Muscle layer of colon (tissue), 2 donors: Measurements from ENCODE around the gene HRH4.

Experiments used
- H3K27ac ChIP-seq: one replicate; pipeline ENCODE4 v1.7.0; 2013; ENCODE audit warnings: low read depth, mild to moderate bottlenecking, low read length, moderate library complexity
- H3K27me3 ChIP-seq, 2 donors: one replicate each; pipeline ENCODE4 v1.7.0; 2013; ENCODE audit warnings: low read length in 2 of 2, mild to moderate bottlenecking in 2 of 2; ENCODE audit not compliant: insufficient read depth in 2 of 2, control insufficient read depth in 1 of 2
- H3K36me3 ChIP-seq: one replicate; pipeline ENCODE4 v1.7.0; 2013; ENCODE audit warnings: mild to moderate bottlenecking, low read length; ENCODE audit not compliant: insufficient read depth
- H3K4me1 ChIP-seq: one replicate; pipeline ENCODE4 v1.7.0; 2013; ENCODE audit warnings: mild to moderate bottlenecking, low read length; ENCODE audit not compliant: insufficient read depth
- H3K4me3 ChIP-seq, 2 donors: one replicate each; pipeline ENCODE4 v1.7.0; 2013; ENCODE audit warnings: low read length in 2 of 2, low read depth in 1 of 2, mild to moderate bottlenecking in 1 of 2, moderate library complexity in 1 of 2
- H3K9ac ChIP-seq: one replicate; pipeline ENCODE4 v1.7.0; 2013; ENCODE audit warnings: low read length
- H3K9me3 ChIP-seq: one replicate; pipeline ENCODE4 v1.7.0; 2013; ENCODE audit warnings: mild to moderate bottlenecking, low read length
- donor health status: abdominal sarcoma.
- donor health status: Adenocarcinoma of cecum.

The HRH4 gene, protein sequence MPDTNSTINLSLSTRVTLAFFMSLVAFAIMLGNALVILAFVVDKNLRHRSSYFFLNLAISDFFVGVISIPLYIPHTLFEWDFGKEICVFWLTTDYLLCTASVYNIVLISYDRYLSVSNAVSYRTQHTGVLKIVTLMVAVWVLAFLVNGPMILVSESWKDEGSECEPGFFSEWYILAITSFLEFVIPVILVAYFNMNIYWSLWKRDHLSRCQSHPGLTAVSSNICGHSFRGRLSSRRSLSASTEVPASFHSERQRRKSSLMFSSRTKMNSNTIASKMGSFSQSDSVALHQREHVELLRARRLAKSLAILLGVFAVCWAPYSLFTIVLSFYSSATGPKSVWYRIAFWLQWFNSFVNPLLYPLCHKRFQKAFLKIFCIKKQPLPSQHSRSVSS

DNA sequence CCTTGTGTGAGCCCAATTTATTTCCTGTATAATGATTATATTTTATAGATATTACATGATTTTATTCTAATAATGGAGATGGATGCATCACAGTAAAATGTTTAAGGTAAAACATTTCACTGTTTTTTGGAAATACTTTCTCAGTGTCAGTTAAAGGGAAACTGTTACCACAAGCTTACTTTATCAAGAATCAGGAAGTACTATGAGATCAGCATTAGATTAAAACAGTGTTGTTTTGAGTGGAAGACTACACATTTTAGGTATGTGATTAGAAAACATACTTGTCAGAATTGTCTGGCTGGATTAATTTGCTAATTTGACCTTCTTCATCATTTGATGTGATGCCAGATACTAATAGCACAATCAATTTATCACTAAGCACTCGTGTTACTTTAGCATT lies at the start of gene HRH4:
TSS of gene HRH4 (plus strand) at position 250 of the 400 bp plus-strand sequence. CDS start at position 342, 92 bp downstream.
- Histone ChIP-seq H3K36me3 (no peaks in the 10 kb centered on the region), H3K9me3 (no peaks in the 10 kb centered on the region), H3K9ac (no peak within 1 kb of the TSS), H3K27ac (no peak within 1 kb of the TSS), H3K4me3 (no peak within 1 kb of the TSS), H3K27me3 (no peaks in the 10 kb centered on the region), H3K4me1 (no peaks in the 10 kb centered on the region)

DNA sequence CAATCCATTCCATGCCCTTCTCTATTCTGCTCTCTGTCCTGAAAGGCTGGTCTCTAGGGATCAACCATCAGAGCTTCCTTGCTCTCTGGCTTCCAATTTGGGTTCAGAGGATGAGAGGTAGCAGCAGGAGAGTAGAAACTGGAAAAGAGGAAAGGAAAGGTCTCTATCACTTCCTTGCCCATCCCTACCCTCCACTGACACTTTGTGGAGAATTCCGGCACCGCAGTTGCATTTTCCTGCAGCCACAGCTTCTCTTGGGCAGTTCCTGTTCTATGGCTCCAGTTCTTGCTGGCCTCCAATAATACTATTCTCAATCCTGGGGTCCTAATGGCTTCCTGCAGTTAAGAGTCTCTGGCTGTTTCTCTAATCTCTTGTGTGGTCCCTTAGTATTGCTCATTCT lies 47.3 kb upstream of the HRH4 start:
- peaks cover 0 to 4% of the 10 kb centered on the region in 2 donors for H3K27me3 ChIP-seq
- H3K9me3 ChIP-seq: no peaks in the 10 kb centered on the region
- no peak overlapping the region for H3K9ac ChIP-seq
- no peak overlapping the region for H3K4me3 ChIP-seq
- no peak overlapping the region for H3K27ac ChIP-seq
- no peaks in the 10 kb centered on the region for H3K4me1 ChIP-seq
- no peaks in the 10 kb centered on the region for H3K36me3 ChIP-seq

DNA sequence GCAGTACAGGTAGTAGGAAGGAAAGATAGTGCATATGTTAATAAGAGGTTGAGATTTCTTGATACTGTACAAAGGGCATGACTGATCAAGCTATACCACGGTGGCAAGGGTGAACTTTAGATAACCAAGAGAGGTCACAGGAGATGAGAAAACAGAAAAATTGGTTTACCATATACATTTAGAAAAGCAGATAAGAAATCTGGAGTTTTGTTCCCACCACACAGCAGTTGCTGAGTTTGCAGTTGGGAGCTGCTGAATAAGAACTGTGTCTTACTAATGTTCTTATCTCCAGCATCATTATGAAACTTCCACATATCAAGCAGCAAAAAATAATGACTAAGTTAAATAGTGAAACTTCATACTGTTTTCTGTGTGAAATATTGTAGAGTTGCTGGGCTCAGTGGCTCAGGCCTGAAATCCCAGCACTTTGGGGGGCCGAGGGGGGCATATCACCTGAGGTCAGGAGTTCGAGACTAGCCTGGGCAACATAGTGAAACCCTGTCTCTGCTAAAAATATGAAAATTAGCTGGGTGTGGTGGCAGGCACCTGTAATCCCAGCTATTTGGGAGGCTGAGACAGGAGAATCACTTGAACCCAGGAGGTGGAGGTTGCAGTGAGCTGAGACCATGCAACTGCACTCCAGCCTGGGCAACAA lies 46.0 kb upstream of the HRH4 start:
- Histone ChIP-seq H3K36me3 (no peaks in the 10 kb centered on the region), H3K27ac (no peak overlapping the region), H3K9ac (no peak overlapping the region), H3K27me3 (peaks cover 0 to 8% of the 10 kb centered on the region in 2 donors), H3K9me3 (no peaks in the 10 kb centered on the region), H3K4me3 (no peak overlapping the region), H3K4me1 (no peaks in the 10 kb centered on the region)

DNA sequence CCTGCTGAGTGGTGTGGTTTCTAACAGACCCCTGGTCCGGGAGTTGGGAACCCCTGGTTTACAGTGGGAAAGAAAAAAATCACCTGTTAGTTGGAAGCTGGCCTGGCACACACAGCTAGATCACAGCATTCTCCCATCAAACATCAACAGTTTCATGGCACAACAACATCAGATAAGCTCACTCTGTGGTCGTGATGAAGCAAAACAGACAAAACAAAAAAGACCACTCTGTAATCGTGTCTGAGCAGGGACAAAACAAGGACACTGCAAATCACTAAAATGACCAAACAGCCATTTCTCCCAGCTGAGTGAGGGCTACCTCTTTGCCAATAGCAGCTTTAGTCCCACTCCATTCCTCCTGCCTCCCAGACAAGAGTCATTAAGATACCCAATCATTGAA lies 43.0 kb upstream of the HRH4 start:
- Histone ChIP-seq H3K36me3 (no peaks in the 10 kb centered on the region), H3K9me3 (no peaks in the 10 kb centered on the region), H3K9ac (no peak overlapping the region), H3K27ac (no peak overlapping the region), H3K4me3 (no peak overlapping the region), H3K4me1 (no peaks in the 10 kb centered on the region), H3K27me3 (peaks cover 0 to 8% of the 10 kb centered on the region in 2 donors)

DNA sequence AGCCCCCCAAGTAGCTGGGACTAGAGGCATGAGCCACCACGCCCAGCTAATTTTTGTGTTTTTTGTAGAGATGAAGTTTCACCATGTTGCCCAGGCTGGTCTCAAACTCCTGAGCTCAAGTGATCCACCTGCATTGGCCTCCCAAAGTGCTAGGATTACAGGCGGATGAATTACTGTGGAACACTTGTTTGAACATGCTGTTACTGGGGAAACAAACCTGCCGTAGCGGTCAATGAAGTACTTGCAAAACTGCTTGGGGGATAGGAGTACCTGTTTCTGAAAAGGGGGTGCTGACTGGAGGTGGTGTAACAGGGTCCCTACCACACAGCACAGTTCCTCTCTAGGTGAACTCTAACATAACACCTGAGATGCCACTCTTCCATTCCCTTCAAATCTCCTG lies 39.9 kb upstream of the HRH4 start:
- H3K9ac ChIP-seq: no peak overlapping the region
- no peaks in the 10 kb centered on the region for H3K9me3 ChIP-seq
- no peak overlapping the region for H3K27ac ChIP-seq
- no peaks in the 10 kb centered on the region for H3K4me1 ChIP-seq
- H3K27me3 ChIP-seq: peaks cover 0 to 8% of the 10 kb centered on the region in 2 donors
- H3K36me3 ChIP-seq: no peaks in the 10 kb centered on the region
- no peak overlapping the region for H3K4me3 ChIP-seq

DNA sequence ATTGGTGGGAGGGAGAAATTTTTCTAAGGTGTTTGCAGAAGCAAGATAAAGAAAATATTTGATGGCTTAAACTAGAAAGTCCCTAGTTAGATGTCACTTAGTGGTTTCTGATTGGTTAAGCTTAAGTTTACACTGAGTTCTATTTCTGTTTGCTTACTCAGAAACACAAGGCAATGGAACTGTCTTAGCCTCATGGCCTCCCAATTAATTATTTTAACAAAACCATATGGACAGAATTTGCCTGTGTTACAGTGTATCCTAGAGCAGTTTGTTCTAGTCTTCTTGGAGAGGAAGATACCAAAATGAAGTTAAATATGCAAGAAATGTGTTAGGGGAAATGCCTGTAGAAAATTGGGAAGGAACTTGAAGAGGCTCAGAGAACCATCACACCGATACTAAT lies 38.6 kb upstream of the HRH4 start:
- Histone ChIP-seq H3K4me1 (no peaks in the 10 kb centered on the region), H3K9me3 (no peaks in the 10 kb centered on the region), H3K36me3 (no peaks in the 10 kb centered on the region), H3K9ac (no peak overlapping the region), H3K4me3 (no peak overlapping the region), H3K27ac (no peak overlapping the region), H3K27me3 (peaks cover 0 to 8% of the 10 kb centered on the region in 2 donors)

DNA sequence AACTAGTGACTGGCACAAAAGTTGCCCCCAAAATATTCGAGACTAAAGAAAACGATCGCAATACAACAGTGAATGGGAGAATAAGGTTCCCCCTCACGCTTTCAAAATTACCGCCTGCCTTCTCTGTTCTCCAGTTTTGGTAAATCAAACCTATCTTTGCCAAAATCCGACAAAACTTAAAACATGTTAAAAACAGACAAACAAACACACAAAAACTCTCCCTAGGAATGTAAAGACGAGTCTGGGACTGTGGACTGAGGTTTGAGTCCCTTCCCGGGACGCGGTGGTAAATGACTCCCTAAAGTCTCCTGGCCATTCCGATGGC lies 34.4 kb upstream of the HRH4 start:
- Histone ChIP-seq H3K27ac (peak overlapping the region; percentile 77), H3K9me3 (no peaks in the 10 kb centered on the region), H3K4me3 (peak overlapping the region; percentile 34 to 89), H3K9ac (no peak overlapping the region), H3K27me3 (no peaks in the 10 kb centered on the region), H3K36me3 (no peaks in the 10 kb centered on the region), H3K4me1 (peaks cover 12% of the 10 kb centered on the region)

DNA sequence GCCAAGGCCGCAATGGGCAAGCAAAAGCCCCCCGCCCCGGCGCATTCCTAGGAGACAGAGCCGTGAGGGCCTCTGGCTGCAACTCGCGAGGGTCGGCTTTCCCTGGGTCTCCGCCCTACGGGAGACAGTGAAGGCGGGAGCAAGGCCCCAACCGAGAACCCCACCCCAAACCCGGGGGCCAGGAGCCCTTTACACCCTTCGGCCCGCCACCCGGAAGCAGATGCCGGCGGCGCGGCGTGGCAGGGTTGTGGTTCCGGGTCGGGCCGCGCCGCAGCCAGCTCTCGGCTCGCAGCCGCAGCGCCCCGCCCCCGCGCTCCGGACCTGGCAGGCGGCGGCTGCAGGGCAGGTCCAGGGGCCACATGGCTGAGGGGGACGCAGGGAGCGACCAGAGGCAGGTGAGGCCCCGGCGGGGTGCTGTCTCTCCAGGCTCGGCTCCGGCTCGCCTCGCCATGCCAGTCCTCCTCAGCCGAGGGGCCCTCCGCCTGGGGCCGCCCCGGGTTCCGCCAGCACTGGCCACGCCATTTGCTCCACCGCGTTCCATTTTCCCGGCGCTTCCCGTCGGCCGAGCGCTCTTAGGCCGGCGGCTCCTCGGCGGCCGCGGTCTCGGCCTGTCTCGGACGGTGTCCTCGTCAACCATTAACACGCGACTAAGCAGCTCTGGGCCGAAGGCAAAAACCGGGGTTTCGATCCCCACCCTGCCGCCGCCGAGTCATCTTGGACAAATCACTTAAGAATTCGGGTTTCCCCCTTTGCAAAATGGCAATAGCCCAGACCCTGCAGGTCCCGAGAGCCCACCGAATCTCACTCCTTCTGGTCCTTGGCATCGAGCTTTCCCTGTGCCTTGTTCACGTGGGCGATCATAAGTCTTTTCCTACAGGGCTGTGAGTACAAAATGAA lies 33.8 kb upstream of the HRH4 start, which contains the start of gene IMPACT:
TSS of gene IMPACT (plus strand) at position 273 of the 897 bp plus-strand sequence. CDS start at position 360, 87 bp downstream.
- Histone ChIP-seq H3K36me3 (no peaks in the 10 kb centered on the region), H3K9ac (peak within 1 kb of the TSS; percentile 68), H3K27me3 (no peaks in the 10 kb centered on the region), H3K9me3 (no peaks in the 10 kb centered on the region), H3K27ac (peak within 1 kb of the TSS; percentile 77), H3K4me1 (peaks cover 12% of the 10 kb centered on the region), H3K4me3 (peak within 1 kb of the TSS; percentile 34 to 89)

DNA sequence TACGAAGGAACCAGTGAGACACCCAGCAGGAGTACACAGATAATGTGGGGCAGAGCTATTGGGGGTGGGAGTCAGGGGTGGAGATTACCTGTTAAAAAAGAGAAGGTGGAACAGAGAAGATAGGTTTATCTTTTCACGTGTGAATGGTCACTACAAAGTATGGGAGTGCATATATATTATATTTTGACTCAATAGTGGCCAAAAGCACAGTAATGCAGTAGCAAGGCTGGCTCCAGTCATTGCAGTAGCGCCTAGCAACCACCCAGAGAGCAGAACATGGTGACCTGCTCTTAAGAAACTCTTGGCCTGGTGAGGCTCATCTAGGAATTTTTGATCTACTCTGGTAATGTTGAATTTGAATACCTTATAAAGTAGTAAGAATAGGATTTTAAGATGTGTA lies 33.0 kb upstream of the HRH4 start:
- no peaks in the 10 kb centered on the region for H3K27me3 ChIP-seq
- no peak overlapping the region for H3K9ac ChIP-seq
- peak overlapping the region; percentile 34 to 89 for H3K4me3 ChIP-seq

DNA sequence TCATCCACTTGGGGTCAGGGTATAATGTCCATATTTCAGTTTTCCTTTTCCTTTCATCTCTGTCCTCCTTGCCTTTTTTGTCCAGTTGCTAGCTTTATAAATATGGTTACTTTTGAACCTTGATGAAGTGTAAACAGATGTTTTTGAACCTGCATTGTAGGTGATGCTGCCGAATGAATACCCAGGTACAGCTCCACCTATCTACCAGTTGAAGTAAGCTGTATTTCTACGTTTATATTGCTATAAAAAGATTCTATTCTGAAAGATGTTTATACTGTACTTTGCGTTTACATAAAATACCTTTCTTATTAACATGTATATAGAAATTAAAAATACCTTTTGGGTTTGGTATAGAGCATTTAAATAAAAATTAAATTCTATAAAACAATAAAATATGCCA lies 31.7 kb upstream of the HRH4 start:
- Histone ChIP-seq H3K4me3 (no peak overlapping the region), H3K9ac (no peak overlapping the region), H3K9me3 (no peaks in the 10 kb centered on the region), H3K4me1 (peaks cover 12% of the 10 kb centered on the region), H3K36me3 (peaks cover 7% of the 10 kb centered on the region), H3K27ac (no peak overlapping the region), H3K27me3 (no peaks in the 10 kb centered on the region)

More for the DNA sequence above, 33.0 kb upstream of the HRH4 start:
- no peak overlapping the region for H3K27ac ChIP-seq
- H3K36me3 ChIP-seq: peaks cover 2% of the 10 kb centered on the region
- H3K4me1 ChIP-seq: peaks cover 12% of the 10 kb centered on the region
- H3K9me3 ChIP-seq: no peaks in the 10 kb centered on the region

DNA sequence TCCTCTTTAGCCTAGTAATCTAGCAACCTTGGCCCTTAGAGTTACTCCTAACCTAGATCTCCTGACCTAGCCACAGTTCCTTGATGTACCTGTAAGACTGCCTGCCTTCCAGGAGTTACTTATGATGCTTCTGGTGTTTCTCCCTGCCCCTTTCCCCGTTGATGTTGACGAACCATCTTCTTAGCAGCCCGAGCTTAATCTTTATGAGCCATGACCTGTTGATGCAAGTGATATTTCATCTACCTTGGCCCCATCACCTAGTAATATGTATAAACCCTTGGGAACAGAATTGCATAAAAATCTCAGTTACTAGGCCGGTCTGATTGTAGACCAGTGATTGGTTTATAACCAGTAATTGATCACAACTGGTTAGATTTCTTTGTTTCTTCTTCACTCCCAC lies 31.2 kb upstream of the HRH4 start:
- H3K27me3 ChIP-seq: no peaks in the 10 kb centered on the region

More for the DNA sequence above, 31.2 kb upstream of the HRH4 start:
- H3K27ac ChIP-seq: no peak overlapping the region
- H3K36me3 ChIP-seq: peaks cover 7% of the 10 kb centered on the region
- no peak overlapping the region for H3K9ac ChIP-seq
- no peaks in the 10 kb centered on the region for H3K9me3 ChIP-seq
- peaks cover 12% of the 10 kb centered on the region for H3K4me1 ChIP-seq
- no peak overlapping the region for H3K4me3 ChIP-seq
